GM10266 (cell line): Measurements from ENCODE around the gene LHFPL2.
"Not testable (repeated sequence)": the region's sequence is repeated elsewhere in the genome, so short reads cannot be mapped to it uniquely, and the experiment has no call there.

Experiments used
- DNase-seq: peaks from one replicate; pipeline ENCODE4 v3.0.0; 2012; ENCODE audit errors: extremely low spot score
- CTCF ChIP-seq: IDR thresholded peaks from 2 replicates; pipeline ENCODE4 v1.5.1; 2012; ENCODE audit warnings: mild to moderate bottlenecking, low read depth; ENCODE audit not compliant: control insufficient read depth, insufficient read depth; ENCODE audit errors: missing control alignments

LHFPL2 gene

GRCh38 chr5:78648359-78649210 is at the start of gene LHFPL2:
Gene LHFPL2 (minus strand): TSS chr5:78648772. CDS start chr5:78510213, 138,559 bp downstream.
- no peak for TF ChIP-seq CTCF
- peak; percentile 90 for DNase-seq

GRCh38 chr5:78696637-78697036 is 48.1 kb upstream of the LHFPL2 start:
- DNase-seq, result no peak

GRCh38 chr5:78696052-78696451 is 47.5 kb upstream of the LHFPL2 start:
- not testable (repeated sequence) for DNase-seq

More at GRCh38 chr5:78696637-78697036, 48.1 kb upstream of the LHFPL2 start:
- TF ChIP-seq CTCF, result no peak

GRCh38 chr5:78693339-78693738 is 44.8 kb upstream of the LHFPL2 start:
- no peak for DNase-seq
- no peak for TF ChIP-seq CTCF

GRCh38 chr5:78691084-78691960 is 42.8 kb upstream of the LHFPL2 start:
- no peak for TF ChIP-seq CTCF
- no peak for DNase-seq

GRCh38 chr5:78690253-78690972 is 41.8 kb upstream of the LHFPL2 start:
- no peak for DNase-seq
- no peak for TF ChIP-seq CTCF

- TF ChIP-seq CTCF, result no peak
These were observed 41.1 kb upstream of the LHFPL2 start for GRCh38 chr5:78689540-78690252.

GRCh38 chr5:78687514-78687913 is 38.9 kb upstream of the LHFPL2 start:
- DNase-seq, result not testable (repeated sequence)

More at GRCh38 chr5:78689540-78690252, 41.1 kb upstream of the LHFPL2 start:
- DNase-seq, result no peak

- DNase-seq, result not testable (repeated sequence)
These were observed 35.3 kb upstream of the LHFPL2 start for GRCh38 chr5:78683905-78684304.
